Lung microvascular endothelial cell (primary cell): ENCODE results near the gene LRPAP1. TPM values are rescaled to one million over a fixed set of nuclear protein-coding genes. Genes with fewer than 3 reads are reported as not detected.
A peak's percentile ranks its signal among the peaks of the same experiment; 100 is the strongest.

Experiments used
- DNase-seq, 2 donors: peaks; one replicate each; pipeline versions ENCODE4 v3.0.0 to v3.0.0-alpha.2; 2010; ENCODE audit warnings: low read depth in 2 of 2
- total RNA-seq: library from RNA; depleted of rRNA; stranded (reverse); fragments of >200 nt; gene quantifications from 2 replicates; pipeline ENCODE4 v1.2.1, GENCODE V29; 2014

The LRPAP1 gene
- total RNA-seq, 1 donor from 2014 or later, result 31.9 TPM

DNA sequence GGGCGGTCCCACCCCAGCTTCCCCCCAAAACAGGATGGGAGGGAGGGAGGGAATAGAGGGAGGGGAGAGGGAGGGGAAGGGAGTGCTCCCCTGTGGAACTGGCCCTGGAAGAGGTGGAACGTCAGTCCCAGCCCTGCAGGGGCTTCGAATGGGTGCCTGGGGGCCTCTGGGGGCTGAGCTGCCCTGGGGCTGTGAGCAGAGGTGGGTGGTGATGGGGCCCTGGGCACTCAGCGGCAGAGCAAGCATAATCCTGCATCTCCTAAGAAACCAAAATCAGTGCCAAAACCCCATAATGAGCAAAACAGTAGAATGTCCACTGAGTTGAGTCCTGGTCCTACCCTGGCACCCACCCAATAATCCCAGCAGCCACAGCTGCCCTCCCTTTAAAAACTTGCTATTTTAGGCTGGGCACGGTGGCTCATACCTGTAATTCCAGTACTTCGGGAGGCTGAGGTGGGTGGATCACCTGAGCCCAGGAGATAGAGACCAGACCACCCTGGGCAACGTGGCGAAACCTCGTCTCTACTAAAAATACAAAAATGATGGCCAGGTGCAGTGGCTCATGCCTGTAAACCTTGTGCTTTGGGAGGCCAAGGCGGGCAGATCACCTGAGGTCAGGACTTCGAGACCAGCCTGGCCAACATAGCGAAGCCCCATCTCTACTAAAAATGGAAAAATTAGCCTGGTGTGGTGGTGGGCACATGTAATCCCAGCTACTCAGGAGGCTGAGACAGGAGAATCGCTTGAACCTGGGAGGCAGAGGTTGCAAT, 58.0 kb downstream of the LRPAP1 start:
- no peak for DNase-seq

GRCh38 chr4:3473181-3473950, 58.9 kb downstream of the LRPAP1 start:
- DNase-seq, result no peak

- no peak for DNase-seq
These were observed 59.6 kb downstream of the LRPAP1 start for GRCh38 chr4:3472411-3473141.

- DNase-seq, result no peak
These were observed 60.3 kb downstream of the LRPAP1 start for GRCh38 chr4:3471886-3472285.

- no peak for DNase-seq
These were observed 61.0 kb downstream of the LRPAP1 start for GRCh38 chr4:3471098-3471760.

DNA sequence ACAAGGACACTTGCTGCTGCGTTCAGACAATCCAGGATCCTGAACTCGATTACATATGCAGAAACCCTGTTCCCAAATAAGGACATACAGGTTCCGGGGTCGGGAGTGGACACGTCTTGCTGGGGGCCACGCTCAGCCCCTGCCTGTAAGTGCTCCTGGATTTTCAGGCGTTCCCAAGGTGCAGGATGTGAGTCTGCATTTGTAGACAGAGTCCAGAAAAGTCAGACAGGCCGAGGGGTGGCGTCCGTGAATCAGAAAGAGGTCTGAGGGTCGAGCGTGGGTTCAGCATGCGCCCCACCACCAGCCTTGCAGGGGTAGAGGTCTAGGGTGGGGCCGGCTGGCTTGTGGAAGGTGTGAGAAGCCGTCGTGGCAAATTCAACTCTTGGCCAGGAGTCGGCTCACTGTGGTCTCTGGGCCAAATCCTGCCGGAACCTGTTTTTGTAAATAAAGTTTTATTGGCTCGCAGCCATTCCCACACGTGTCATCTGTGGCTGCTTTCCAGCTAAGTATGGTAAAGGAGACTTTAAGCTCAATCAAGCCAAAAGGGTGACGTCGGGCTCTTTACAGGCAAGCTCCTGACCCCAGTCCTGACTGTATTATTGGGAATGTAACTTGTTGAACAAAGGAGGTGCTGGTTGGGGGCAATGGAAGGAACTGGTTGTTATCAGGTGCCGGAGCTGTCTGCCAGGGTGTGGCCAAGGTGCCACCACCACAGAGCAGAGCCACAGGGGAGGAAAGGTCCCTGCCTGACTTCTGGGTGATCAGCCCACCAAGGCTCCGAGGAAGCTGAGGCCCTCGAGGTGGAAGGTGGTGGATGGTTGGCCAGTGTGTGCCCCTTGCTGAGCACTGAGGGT, 61.8 kb downstream of the LRPAP1 start:
- peak; percentile 28 to 62 for DNase-seq

- DNase-seq, result no peak
These were observed 62.6 kb downstream of the LRPAP1 start for GRCh38 chr4:3469386-3470243.

GRCh38 chr4:3468804-3469203, 63.4 kb downstream of the LRPAP1 start:
- no peak for DNase-seq

GRCh38 chr4:3468154-3468553, 64.1 kb downstream of the LRPAP1 start:
- DNase-seq, result no peak

DNA sequence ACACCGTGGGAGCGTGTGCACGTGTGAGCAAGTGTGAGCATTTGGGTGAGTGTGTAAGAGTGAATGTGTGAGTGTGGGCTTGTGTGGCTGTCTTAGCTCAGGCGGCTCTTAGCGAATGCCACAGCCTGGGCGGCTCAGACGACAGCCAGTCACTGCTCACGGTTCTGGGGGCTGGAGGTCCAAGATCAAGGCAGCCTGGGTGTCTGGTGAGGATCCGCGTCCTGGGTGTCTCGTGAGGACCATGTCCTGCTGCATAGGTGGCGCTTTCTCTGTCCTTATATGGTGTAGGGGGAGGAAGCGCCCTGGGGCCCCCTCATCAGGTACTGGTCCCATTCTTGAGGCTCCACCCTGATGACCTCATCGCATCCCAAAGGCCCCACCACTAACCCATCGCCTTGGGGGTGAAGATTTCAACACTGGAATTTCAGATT, 64.6 kb downstream of the LRPAP1 start:
- no peak for DNase-seq

DNA sequence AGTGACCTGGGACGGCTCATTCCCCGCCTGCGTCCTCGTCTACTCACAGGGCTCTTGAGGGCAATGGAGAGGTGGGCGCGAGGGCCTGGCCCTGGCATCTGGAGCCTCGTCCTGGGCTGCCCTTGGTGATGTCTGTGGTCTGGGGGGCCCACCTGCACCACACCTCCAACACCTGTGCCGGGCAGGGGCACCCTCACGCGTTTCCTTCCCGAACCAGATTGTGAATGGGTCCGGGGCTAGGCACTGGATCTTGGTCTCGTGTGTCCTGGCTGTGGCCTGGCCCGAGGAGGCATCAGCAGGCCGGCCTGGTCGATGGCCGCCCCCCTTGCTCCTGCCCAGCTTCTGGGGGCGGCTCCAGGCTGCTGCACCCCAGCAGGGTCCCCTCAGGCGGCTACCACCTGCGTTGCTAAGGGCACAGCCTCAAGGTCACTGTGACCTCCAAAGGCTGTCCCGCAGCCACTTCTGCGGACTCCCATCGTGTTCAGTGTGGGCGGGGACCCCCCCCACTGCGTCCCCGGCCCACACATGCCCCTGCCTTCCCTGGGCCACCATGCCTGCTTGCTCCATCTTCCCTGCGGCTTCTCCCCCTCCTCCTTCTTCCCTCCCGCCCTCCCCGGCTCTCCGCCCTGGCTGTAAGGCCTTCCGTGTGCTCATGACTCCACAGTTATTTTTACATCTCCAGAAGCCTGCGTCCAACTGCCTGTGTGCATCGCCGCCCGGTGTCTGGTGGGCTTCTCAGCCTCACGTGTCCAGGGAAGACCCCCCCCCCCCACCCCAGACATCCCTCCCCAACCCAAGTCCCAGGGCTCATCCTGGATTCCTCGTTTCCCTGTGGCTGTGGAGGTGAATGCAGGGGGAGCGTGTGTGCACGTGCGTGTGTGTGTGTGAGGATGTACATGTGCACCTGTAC, 65.3 kb downstream of the LRPAP1 start:
- no peak for DNase-seq

- peak in 1 of 2 donors; percentile 30 for DNase-seq
These were observed 66.2 kb downstream of the LRPAP1 start for GRCh38 chr4:3465698-3466671.

DNA sequence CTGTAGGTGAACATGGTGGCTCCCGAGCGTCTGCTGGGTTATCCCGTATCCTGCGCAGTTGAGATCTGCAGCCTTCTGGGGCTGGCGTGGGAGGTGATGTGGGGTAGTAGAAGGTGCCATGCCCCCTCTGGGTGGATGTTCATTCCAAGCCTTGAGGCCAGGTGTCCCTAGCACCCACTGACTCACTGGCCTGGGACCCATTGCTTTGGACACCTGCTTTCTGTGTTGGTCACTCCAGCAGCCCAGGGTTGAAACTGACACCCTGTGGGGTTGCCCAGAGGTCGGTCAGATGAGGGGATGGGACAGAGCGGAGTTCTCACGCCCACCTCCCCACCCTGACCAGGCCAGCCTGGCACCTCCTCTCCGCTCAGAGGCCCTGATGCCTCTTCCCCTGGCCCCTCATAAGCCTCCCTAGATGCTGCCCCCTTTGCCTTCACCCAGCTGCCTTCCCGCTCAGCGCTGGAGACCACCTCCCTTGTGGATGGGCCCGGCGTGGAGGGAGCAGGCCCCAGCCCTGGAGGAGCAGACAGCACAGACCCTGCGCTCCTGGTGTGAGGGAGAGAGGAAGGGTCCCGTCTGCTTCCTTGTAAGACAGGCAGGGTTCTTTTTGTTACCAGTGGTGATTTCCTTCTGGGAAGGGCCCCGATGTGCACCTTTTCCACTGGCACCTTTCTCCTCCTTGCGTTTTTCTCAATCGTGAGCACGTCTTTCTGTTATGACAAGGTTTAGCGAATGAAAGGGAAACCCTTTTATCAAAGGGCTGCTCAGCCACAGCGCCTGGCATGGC, 67.1 kb downstream of the LRPAP1 start:
- no peak for DNase-seq

- DNase-seq, result no peak
These were observed 67.8 kb downstream of the LRPAP1 start for GRCh38 chr4:3464349-3464905.

DNA sequence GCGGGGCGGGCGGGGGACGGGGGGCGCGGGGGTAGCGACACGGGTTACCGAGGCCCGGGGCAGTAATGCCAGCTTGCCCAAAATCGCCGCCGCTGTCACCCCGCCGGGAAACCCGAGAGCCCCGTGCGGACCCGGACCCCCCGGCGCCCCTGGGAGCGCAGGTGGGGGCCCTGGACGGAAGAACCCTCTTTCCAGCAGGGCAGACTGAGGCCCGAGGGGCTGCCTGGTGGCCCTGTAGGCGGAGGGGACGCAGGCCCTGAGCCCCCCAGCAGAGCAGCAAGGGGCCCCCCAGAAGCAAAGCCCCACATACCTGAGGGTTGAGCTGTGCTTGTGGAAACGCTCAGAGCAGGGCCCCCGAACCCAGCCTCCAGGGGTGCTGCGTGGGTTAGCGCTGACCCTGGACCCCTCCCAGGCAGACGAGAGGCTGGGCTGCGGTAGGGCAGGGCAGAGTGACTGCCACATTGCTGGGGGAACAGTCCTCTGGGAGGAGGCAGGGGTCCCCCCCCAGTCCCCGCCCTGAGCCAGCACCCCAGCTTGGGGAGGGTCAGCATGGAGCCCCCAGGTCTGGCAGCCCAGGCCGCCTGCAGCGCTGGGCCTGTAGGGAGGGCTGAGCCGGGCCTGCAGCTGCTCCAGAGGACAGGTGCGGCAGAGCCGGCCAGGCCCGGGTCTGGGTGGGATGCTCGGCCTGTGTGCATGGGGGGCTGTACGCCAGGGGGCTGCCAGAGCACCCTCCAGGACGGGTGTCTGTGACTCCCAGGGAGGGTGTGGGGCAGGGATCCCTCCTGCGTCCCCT, 68.5 kb downstream of the LRPAP1 start:
- DNase-seq, result no peak
